HG03025 (cell line): Measurements from ENCODE around the gene GPR89A.
"Not testable (repeated sequence)": the region's sequence is repeated elsewhere in the genome, so short reads cannot be mapped to it uniquely, and the experiment has no call there.

Source experiments
- ATAC-seq: cut with Tn5 transposase; IDR thresholded peaks from one replicate; pipeline ENCODE4 v1.9.1; 2021; ENCODE audit warnings: mild to moderate bottlenecking, moderate library complexity; ENCODE audit not compliant: unreplicated experiment, low FRiP score

The GPR89A gene

DNA sequence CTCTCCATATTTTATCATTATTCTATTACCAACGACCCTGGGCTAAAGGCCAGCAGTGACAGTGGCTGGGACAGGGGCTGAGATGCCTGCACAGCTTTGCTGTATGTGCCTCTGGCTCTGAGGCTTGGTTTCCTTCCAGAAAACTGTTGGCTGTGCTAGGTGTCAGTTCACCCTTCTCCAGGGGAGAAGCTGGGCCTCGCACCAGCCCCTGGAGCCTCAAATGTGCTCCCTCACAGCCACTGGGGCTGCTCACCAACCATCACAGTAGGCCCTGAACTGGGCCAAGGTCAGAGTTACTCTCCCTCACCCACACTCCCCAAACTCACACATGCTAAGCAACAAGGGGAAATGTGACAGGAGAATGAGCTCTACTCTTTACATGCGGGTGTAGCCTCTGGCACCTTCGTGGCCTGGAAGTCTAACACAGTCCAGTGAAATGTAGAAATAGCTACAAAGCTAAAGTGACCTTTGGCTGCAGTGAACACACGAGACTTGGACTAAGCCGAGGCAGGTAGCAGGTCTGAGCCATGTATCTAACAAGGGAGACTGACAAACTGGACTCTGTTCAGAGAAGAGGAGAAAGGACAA lies 106.8 kb downstream of the GPR89A start:
- ATAC-seq = no peak

DNA sequence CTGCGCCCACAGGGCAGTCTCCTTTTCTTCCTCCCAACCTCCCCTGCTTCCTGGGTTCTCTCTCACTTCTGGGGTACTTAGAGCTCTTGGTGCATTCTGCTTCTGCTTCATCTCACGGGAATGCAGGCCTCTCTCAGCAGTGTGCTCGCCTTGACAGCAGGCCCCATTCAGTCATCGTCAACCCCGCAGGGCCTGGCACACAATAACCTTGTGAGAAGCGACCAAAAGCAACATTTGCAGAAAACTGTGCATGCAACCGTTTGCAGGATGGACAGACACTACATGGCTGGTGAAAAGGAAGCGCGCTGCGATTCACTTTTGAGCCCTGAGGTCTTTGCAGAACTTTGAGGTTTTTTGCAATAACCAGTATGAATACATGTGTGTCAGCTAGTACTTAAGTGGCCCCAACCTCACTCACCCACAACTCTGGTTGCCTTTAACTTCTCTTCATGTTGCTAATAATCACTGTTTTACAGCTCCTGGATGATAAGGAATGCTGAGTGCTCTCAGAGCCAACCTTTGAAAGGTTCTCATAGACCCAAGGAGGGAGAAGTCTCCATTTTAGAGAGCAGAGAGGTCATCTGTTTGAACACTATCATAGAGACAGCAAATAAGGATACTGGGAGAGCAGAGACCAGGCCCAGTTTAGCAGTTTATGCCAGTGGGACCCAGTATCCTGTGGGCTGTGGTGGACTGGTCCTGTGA lies 109.0 kb downstream of the GPR89A start:
- ATAC-seq = no peak

DNA sequence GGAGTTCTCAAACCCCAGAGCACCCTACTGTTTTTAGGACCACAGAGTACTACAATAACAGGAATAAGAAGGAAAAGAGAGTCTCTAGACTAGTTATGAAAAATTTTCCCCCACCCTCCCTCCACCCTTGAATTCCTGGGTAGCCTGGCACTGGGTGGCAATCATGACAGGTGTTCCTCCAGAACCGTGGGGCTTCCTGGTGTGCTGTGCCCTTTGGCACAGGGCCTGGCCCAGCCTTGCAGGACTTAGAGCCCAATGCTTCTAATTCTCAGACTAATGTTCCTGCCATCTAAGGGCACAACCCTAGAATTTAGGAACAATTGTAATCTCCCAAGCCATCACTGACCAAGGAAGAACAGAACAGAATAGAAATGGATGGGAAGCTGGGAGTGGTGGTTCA lies 110.0 kb downstream of the GPR89A start:
- no peak for ATAC-seq

DNA sequence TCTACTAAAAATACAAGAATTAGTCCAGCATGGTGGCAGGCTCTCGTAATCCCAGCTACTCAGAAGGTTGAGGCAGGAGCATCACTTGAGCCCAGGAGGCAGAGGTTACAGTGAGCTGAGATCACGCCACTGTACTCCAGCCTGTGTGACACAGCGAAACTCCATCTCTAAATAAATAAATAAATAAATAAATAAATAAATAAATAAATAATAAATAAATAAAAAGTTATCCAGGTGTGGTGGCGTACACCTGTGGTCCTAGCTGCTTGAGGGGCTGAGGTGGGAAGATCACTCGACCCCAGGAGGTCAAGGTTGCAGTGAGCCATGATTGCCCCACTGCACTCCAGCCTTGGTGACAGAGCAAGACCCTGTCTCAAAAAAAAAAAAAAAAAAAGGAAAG lies 110.7 kb downstream of the GPR89A start:
- not testable (repeated sequence) for ATAC-seq

DNA sequence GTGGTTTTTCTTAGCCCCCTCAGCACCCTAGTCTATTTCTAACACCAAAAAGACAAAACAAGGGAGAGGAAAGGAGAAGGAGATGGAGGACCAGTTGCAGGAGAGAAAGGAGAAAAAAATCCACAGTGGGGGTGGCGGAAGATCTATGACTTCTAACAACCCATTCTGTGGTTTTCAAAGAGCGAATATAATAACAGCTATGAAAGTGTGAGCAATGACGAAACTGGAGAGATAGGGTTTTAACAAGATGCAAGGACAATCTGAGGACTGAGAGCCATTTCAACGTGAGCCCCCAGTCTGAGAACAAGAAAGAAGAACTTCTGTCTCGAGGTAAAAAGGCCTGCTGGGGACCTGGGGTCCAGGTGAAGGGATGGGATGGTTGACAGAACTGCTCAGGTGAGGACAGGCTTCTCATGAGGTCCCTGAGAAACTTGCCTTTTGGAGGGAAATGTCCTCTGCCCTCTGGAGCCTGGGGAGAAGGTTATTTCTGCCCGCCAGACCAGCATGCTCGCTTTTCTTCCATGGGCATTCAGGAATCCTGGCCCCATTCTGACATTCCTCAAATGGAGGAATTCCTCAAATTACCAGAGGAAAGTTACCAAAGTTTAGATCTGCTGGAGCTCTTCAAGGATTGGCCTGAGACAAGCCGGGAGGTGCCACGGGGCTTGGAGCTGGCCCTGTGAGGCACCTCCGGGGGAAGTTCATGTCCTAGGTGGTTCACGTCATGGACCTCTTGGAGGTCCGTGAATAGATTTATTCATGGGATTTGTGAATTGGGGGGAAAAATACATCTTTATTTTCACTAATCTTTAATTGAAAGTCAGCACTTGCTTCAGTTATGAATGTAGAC lies 111.7 kb downstream of the GPR89A start, which contains the start of gene CD160:
CD160 (plus strand) TSS at position 270 of the 850 bp plus-strand sequence. CDS start 8,829 bp downstream, outside the sequence.
- no peak for ATAC-seq
